Ascending aorta (tissue), 2 donors: Measurements from ENCODE around the gene RASGRP3. TPM values are rescaled to one million over a fixed set of nuclear protein-coding genes. Genes with fewer than 3 reads are reported as not detected.

ENCODE experiments used
- DNase-seq, 2 donors: peaks; one replicate each; pipeline ENCODE4 v3.0.0-alpha.2; 2019; ENCODE audit warnings: low spot score in 2 of 2
- H3K27ac ChIP-seq, 2 donors: fragments of 200-600 bp; sonication (generic); one replicate each; pipeline ENCODE4 v1.5.1; 2016 to 2017; ENCODE audit warnings: mild to moderate bottlenecking in 1 of 2
- H3K27me3 ChIP-seq: fragments of 200-600 bp; sonication (generic); one replicate; pipeline ENCODE4 v1.5.1; 2017
- H3K36me3 ChIP-seq, 2 donors: fragments of 200-600 bp; sonication (generic); one replicate each; pipeline ENCODE4 v1.5.1; 2016
- H3K4me1 ChIP-seq, 2 donors: fragments of 200-600 bp; sonication (generic); one replicate each; pipeline ENCODE4 v1.5.1; 2016 to 2017; ENCODE audit warnings: mild to moderate bottlenecking in 1 of 2
- H3K4me3 ChIP-seq, 2 donors: fragments of 200-600 bp; sonication (generic); one replicate each; pipeline ENCODE4 v1.5.1; 2016 to 2017; ENCODE audit warnings: mild to moderate bottlenecking in 1 of 2
- H3K9me3 ChIP-seq, 2 donors: fragments of 200-600 bp; sonication (generic); one replicate each; pipeline ENCODE4 v1.5.1; 2016
- intact Hi-C: fragments of 100-400 bp; cut with DNase I; formaldehyde crosslinking; loops from one replicate; pipeline ENCODE4 v1.15.1; 2023
- total RNA-seq: library from RNA; depleted of rRNA; stranded (reverse); fragments of >200 nt; gene quantifications from one replicate; pipeline ENCODE4 v1.1.0, GENCODE V29; 2016
- TF ChIP-seq, protein P1 (sequence below), 3 experiments: fragments of 200-600 bp in 2 of 3; fragments of 450-650 bp in 1 of 3; sonication (generic) in 2 of 3; IDR thresholded peaks; one replicate each; pipeline ENCODE4 v1.5.1; 2016 to 2019; ENCODE audit warnings: antibody characterized with exemption in 3 of 3, mild to moderate bottlenecking in 1 of 3, moderate library complexity in 1 of 3

Gene RASGRP3
- total RNA-seq, 1 donor from 2014 or later, result 1.6 TPM

DNA sequence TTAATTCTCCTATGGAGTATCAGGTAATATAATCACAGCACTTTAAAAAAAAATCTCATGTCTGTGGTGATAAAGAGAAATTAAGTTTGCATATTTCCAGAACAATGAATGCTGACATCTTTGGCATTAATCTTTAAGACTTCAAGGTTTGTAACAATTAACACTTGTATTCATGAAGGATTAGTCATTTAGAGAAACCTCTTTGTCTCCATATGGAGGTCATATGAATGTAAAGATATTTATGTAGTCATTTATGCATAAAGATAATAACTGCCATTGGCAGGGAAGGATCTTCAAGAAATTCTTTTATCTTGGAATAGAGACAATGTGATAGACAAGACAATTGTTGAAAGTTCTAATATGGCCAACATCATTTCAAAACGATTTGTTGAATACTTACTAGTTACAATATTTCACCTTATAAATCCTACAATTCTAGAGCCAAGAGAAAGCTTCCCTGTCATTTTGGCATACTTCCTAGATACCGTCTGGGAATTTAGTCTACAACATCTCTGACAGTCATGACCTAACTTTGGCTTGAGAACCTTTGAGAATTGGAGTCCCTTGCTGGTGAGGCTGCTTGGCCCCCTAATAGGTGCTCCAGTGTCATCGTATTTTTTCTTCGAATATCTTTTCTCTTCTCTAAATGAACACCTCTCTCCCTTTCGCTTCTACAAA is 33.6 kb downstream of the RASGRP3 start:
- Histone ChIP-seq H3K9me3 (no peaks in the 10 kb centered on the region), H3K27me3 (no peaks in the 10 kb centered on the region), H3K4me3 (no peak overlapping the region), H3K36me3 (no peaks in the 10 kb centered on the region), H3K4me1 (no peaks in the 10 kb centered on the region), H3K27ac (no peak overlapping the region)
- DNase-seq, result no peak
- intact Hi-C loops, result no loop called here
- TF ChIP-seq, protein P1, sequence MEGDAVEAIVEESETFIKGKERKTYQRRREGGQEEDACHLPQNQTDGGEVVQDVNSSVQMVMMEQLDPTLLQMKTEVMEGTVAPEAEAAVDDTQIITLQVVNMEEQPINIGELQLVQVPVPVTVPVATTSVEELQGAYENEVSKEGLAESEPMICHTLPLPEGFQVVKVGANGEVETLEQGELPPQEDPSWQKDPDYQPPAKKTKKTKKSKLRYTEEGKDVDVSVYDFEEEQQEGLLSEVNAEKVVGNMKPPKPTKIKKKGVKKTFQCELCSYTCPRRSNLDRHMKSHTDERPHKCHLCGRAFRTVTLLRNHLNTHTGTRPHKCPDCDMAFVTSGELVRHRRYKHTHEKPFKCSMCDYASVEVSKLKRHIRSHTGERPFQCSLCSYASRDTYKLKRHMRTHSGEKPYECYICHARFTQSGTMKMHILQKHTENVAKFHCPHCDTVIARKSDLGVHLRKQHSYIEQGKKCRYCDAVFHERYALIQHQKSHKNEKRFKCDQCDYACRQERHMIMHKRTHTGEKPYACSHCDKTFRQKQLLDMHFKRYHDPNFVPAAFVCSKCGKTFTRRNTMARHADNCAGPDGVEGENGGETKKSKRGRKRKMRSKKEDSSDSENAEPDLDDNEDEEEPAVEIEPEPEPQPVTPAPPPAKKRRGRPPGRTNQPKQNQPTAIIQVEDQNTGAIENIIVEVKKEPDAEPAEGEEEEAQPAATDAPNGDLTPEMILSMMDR (IDR thresholded peaks at IDR 0.05), result no peak

DNA sequence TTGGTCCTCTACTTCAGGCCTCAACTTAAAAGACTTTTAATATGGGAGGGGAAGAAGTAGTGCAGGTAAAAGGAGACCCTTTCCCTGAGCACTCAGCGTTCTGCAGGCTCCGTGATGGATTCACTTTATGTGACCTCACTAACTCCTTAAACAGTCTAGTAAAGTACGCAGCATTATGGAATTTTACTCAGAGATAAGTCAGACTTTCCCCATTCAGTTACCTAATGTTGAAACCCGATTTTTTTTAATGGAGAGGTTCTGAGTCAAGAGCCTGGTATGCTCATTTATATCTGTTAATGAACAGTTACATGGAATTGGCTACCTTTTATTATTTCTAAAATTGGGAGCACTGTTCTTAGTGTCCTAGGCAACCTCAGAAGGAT is 34.1 kb downstream of the RASGRP3 start:
- Histone ChIP-seq H3K27ac (no peak overlapping the region), H3K4me3 (no peak overlapping the region), H3K27me3 (no peaks in the 10 kb centered on the region), H3K4me1 (no peaks in the 10 kb centered on the region), H3K9me3 (no peaks in the 10 kb centered on the region), H3K36me3 (no peaks in the 10 kb centered on the region)
- TF ChIP-seq, protein P1 (IDR thresholded peaks at IDR 0.05), result no peak
- no peak for DNase-seq
- intact Hi-C loops, result no loop called here

DNA sequence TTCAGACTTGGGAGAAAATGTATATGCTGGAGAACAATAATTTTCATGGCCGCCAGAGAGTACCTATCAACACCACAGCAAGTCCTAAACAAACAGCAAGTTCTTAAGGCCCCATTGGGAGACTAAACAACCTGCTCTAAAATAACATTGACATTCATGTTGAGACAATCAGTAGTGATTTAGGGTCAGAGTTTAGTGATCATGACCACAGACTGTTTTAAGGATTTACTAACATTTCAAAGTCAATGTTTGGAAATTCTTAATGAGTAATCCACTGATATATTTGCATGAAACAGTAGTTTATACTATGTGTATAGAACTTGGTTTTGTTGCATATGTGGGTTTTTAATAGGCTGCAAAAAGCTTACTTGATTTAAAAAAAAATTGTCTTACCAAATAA is 34.7 kb downstream of the RASGRP3 start:
- H3K36me3 ChIP-seq, result no peaks in the 10 kb centered on the region
- no peaks in the 10 kb centered on the region for H3K4me1 ChIP-seq
- H3K27me3 ChIP-seq, result no peaks in the 10 kb centered on the region
- H3K4me3 ChIP-seq, result no peak overlapping the region
- H3K9me3 ChIP-seq, result no peaks in the 10 kb centered on the region
- H3K27ac ChIP-seq, result no peak overlapping the region
- TF ChIP-seq, protein P1 (IDR thresholded peaks at IDR 0.05), result no peak
- intact Hi-C loops, result no loop called here
- DNase-seq, result no peak

DNA sequence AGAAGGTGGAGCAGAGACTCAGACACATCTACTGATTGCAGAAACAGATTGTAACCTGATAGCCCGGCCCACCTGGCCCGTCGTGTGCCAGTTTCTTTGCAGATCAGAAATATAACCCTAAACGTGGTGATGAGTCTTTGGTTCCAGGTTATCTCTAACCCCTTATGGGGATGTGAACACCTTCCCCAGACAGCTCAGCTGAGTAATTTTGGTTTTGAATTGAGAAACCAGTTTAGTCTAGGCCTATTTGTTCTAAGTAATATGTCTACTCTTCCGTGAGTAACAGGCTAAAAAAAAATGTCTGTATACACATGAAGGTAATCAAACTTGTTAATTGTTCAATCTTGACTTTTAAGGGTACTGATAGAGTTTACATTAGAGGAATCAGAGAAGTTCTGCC is 35.7 kb downstream of the RASGRP3 start:
- no peak for DNase-seq
- Histone ChIP-seq H3K4me3 (no peak overlapping the region), H3K36me3 (no peaks in the 10 kb centered on the region), H3K27me3 (no peaks in the 10 kb centered on the region), H3K4me1 (no peaks in the 10 kb centered on the region), H3K9me3 (no peaks in the 10 kb centered on the region), H3K27ac (no peak overlapping the region)
- intact Hi-C loops, result no loop called here
- TF ChIP-seq, protein P1 (IDR thresholded peaks at IDR 0.05), result no peak

DNA sequence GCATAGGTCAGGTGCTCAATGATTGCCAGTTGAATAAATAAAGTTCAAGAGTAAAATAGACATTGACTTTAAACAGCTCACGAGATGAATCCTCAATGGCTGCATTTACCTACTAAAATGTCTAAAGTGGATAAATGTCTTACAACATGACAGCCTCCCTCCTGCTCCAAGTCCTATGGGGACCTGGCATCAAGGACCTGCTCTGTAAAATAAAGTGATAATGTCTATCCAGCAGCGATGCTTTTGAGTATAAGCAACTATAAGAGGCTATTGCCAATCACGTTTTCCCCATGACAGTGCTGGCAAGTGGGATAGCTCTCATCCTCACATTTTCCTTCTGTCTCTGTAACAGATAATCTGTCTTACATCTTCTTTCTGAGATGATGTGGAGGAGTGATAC is 37.0 kb downstream of the RASGRP3 start:
- TF ChIP-seq, protein P1 (IDR thresholded peaks at IDR 0.05), result no peak
- Histone ChIP-seq H3K9me3 (no peaks in the 10 kb centered on the region), H3K4me1 (no peaks in the 10 kb centered on the region), H3K27me3 (no peaks in the 10 kb centered on the region), H3K36me3 (no peaks in the 10 kb centered on the region), H3K4me3 (no peak overlapping the region), H3K27ac (no peak overlapping the region)
- intact Hi-C loops, result no loop called here
- DNase-seq, result no peak
